Neutrophil (primary cell): Measurements from ENCODE around the gene KRT75.

ENCODE experiments used
- H3K27ac ChIP-seq: fragments of 200-600 bp; sonication (generic); 2 replicates; pipeline ENCODE4 v1.5.1; 2016; ENCODE audit warnings: mild to moderate bottlenecking, moderate library complexity
- H3K27me3 ChIP-seq: fragments of 200-600 bp; sonication (generic); 2 replicates; pipeline ENCODE4 v1.6.0; 2016; ENCODE audit warnings: mild to moderate bottlenecking
- H3K36me3 ChIP-seq: fragments of 200-600 bp; sonication (generic); 2 replicates; pipeline ENCODE4 v1.5.1; 2017
- H3K4me1 ChIP-seq, 2 experiments: fragments of 200-600 bp in 1 of 2; sonication (generic) in 1 of 2; 1 replicate in 1 of 2; 2 replicates in 1 of 2; pipeline versions ENCODE4 v1.5.1 to v1.6.1; 2013 to 2016; ENCODE audit warnings: low read depth in 1 of 2, low read length in 1 of 2, mild to moderate bottlenecking in 1 of 2, moderate library complexity in 1 of 2; ENCODE audit not compliant: control insufficient read depth in 1 of 2, insufficient read depth in 1 of 2
- H3K4me3 ChIP-seq, 2 experiments: fragments of 200-600 bp in 1 of 2; sonication (generic) in 1 of 2; 1 replicate in 1 of 2; 2 replicates in 1 of 2; pipeline ENCODE4 v1.5.1; 2013 to 2016; ENCODE audit warnings: low read depth in 1 of 2, low read length in 1 of 2, mild to moderate bottlenecking in 1 of 2, moderate library complexity in 1 of 2
- H3K9me3 ChIP-seq: fragments of 200-600 bp; sonication (generic); 2 replicates; pipeline ENCODE4 v1.5.1; 2016
- TF ChIP-seq, protein P1 (sequence below): fragments of 200-600 bp; sonication (generic); IDR thresholded peaks from 2 replicates; pipeline ENCODE4 v1.5.1; 2016; ENCODE audit warnings: antibody characterized with exemption

KRT75 gene

DNA sequence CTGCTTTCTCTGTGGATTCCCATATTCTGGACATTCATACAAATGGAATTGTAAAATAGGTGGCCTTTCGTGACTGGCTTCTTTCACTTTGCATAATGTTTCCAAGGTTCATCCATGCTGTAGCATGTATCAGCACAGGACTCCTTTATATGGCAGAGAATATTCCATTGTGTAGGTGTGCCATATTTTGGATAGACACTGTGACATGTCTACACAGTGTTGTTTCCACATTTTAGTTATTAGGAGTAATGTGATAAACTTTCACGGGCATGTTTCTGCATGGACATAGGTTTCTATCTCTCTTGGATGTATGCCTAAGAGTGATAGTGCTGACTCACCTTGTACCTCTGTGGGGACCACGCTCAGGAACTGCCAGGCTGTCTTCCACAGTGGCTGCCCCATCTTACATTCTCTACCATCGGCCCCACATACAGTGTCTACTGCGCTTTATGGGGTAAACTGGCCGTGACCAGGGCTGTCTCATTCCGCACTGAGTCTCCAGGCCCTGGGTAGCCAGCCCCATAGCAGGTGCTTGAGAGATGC, 41.6 kb downstream of the KRT75 start:
- TF ChIP-seq, protein P1, sequence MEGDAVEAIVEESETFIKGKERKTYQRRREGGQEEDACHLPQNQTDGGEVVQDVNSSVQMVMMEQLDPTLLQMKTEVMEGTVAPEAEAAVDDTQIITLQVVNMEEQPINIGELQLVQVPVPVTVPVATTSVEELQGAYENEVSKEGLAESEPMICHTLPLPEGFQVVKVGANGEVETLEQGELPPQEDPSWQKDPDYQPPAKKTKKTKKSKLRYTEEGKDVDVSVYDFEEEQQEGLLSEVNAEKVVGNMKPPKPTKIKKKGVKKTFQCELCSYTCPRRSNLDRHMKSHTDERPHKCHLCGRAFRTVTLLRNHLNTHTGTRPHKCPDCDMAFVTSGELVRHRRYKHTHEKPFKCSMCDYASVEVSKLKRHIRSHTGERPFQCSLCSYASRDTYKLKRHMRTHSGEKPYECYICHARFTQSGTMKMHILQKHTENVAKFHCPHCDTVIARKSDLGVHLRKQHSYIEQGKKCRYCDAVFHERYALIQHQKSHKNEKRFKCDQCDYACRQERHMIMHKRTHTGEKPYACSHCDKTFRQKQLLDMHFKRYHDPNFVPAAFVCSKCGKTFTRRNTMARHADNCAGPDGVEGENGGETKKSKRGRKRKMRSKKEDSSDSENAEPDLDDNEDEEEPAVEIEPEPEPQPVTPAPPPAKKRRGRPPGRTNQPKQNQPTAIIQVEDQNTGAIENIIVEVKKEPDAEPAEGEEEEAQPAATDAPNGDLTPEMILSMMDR, result no peak
- no peaks in the 10 kb centered on the region for H3K4me1 ChIP-seq
- H3K27ac ChIP-seq, result no peak overlapping the region
- H3K36me3 ChIP-seq, result no peaks in the 10 kb centered on the region
- H3K27me3 ChIP-seq, result peaks cover 32% of the 10 kb centered on the region
- H3K4me3 ChIP-seq, result no peak overlapping the region
- no peaks in the 10 kb centered on the region for H3K9me3 ChIP-seq

DNA sequence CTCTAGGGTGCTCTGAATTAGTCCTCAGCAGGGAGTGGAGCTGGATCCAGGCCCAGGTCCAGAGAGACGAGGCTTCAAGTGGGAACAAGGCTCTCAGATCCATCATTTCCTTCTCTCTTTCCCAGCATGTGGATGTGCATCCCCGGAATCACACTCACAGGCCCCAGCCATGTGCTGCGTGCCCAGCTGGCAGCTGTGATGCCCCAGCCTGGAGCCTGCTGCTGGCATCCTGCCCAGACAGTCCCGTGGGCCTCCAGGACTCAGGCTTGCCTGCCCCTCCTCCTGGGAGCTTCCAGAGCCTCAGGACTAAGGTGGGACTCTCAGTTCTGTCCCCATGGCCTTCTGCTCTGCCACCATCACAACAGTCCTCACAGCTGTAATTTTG, 42.6 kb downstream of the KRT75 start:
- TF ChIP-seq, protein P1, result no peak
- Histone ChIP-seq H3K9me3 (no peaks in the 10 kb centered on the region), H3K4me1 (no peaks in the 10 kb centered on the region), H3K4me3 (no peak overlapping the region), H3K27me3 (peaks cover 25% of the 10 kb centered on the region), H3K36me3 (no peaks in the 10 kb centered on the region), H3K27ac (no peak overlapping the region)

DNA sequence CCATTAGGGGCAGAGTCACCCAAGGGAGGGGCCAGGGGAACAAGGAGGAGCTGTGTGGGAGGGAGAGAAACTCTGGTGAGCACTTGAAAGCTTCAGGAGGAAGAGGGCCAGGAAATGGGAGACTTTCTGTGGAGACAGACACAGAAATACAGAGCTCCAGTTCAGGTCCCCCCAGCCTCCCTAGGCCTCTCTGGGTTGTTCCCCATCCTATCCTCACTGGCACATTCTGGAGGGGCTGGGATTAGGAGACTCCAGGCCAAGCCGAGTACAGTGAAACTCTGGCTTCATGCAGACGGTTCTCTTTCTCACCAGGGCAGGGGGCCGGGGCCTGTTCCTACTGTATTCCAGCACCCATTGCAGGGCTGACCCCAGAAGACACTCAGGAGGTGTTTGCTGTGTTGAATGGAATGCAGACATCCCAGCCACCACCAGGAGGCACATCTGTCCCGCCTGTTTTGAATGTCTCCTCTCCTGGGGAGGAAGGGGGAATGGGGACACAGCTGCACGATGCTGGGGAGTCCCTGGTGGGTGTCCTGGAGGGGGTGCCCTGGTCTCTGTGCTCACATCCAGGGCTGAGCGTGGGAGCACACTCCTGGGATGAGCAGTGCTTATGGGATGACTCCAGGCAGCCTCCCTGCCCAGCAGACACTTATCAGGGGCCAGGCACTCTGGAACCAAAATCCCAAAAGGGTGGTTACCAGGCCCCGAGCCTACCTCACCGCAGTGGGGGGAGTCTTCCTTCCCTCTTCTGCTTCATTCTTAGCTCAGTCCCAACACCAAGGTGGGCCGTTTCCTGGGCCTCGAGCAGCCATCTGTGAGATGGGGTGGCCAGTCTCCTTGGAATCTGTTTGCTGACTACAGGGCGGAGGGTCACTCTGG, 43.2 kb downstream of the KRT75 start:
- Histone ChIP-seq H3K4me3 (no peak overlapping the region), H3K36me3 (no peaks in the 10 kb centered on the region), H3K27me3 (peaks cover 19% of the 10 kb centered on the region), H3K27ac (no peak overlapping the region), H3K4me1 (no peaks in the 10 kb centered on the region), H3K9me3 (no peaks in the 10 kb centered on the region)
- TF ChIP-seq, protein P1, result no peak

DNA sequence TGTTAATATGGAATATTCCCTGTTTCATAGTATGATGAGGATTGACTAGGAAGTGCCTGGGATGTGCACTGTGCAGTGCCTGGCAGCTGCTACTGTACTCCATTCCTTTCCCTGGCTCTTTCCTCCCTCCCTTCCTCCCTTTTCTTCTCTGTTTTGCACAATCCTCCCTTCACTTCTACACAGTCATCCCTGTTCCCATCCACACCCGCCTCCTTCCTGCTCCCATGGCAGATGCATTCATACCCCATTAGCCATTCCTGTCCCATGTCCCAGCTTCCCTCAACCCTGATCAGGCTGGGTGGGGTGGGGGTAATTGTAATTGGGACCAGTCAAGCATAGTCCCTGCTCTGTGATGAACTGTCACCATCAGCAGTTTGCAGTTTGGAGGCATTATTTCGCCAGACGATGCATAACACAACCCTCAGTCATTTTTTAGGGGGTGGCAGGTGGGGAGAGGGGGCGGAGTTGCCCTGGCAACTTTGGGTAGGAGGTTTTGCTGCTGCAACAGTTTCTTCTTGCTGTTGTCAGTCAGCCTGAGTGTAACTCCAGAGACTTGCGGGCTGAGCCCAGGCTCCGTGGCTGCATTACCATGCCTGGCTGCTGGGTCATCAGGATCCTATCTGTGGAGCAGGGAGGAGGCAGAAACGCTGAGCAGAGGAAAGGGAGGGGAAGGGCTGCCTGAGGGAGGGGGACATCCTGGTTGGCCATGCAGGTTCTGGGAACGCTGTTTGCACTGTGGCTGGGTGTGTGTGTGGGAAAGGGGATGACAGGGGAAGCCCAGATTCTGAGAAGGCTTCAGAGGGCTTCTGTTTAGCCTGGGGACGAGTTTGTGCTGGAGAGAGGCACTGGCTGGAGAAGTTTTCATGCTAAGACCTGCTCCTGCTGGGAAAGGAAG, 44.6 kb downstream of the KRT75 start:
- Histone ChIP-seq H3K36me3 (no peaks in the 10 kb centered on the region), H3K4me1 (no peaks in the 10 kb centered on the region), H3K27me3 (peaks cover 19% of the 10 kb centered on the region), H3K27ac (no peak overlapping the region), H3K4me3 (no peak overlapping the region), H3K9me3 (no peaks in the 10 kb centered on the region)
- TF ChIP-seq, protein P1, result no peak

DNA sequence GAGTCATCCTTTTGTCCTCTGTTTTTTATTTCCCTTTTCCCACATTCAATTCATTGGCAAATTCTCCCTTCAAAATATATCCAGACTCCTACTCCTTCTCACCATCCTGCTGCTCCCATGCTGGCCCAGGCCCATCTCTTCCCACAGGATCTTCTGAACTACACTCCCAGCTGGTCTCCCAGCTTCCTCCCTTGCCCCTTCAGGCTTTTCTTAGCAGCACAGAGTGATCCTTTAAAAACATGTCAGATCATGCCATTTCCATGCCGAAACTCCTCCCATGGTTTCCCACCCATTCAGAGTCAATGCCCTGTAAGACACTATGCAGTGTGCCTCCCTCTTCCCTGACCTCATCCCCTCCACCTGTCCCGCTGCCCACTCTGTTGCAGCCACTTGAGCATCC, 46.3 kb downstream of the KRT75 start:
- Histone ChIP-seq H3K27me3 (peaks cover 27% of the 10 kb centered on the region), H3K9me3 (no peaks in the 10 kb centered on the region), H3K4me1 (no peaks in the 10 kb centered on the region), H3K36me3 (no peaks in the 10 kb centered on the region), H3K27ac (no peak overlapping the region), H3K4me3 (no peak overlapping the region)
- TF ChIP-seq, protein P1, result no peak
